A549 treated with Mapracorat at 1 μM for 4 hours (cell line): ENCODE measurements around the gene CCZ1B. TPM values are rescaled to one million over a fixed set of nuclear protein-coding genes. Genes with fewer than 3 reads are reported as not detected.

Experiments used
- total RNA-seq: library from RNA; stranded (reverse); fragments of 200-300 nt; extraction: Qiagen RNA extraction; gene quantifications from 5 replicates; pipeline ENCODE4 v1.2.3, GENCODE V29; 2022

CCZ1B gene
- total RNA-seq: 24.4 to 35.3 TPM (median 29.4 TPM) in 5 replicates

DNA sequence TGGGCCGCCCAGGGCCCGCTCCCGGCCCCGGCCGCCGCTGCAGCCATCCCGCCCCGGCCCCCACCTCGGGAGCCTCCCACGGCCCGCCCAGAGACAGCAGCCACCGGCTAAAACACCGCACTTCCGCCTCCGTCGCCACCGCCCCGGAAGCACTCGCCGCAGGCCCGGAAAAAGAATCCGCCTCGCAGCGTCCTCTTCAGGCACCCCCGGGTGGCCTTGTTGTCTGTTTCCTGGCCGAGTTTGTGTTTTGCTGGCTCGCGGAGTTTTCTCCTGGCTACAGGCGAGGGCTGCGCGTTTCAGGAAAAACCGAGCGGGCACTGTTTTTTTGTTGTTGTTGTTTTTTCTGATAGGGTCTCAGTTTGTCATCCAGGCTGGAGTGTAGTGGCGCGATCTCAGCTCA is at the start of gene CCZ1B:
CCZ1B (minus strand) TSS at position 125 of the 400 bp plus-strand sequence; CDS start at position 47, 78 bp downstream.

DNA sequence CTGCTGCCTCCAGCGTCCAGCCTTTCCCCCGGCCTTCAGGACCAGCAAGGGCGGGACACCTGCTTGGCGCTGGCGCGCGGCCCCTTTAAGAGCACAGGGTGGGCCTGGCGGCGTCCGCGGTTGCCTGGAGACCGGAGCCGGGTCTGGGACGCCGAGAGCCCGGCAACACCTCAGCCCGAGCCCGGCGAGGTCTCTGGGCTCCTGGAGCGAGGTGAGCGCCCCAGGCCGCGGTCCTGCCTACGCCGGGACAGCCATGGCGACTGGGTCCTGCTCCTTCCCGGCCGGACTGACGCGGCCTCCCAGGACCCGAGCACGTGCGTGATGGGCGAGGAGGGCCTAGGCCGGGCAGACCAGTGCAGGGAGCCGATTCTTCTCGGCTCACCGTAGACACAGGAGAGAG is 72.1 kb downstream of the CCZ1B start, which contains the start of gene RSPH10B2:
RSPH10B2 (plus strand) TSS at position 140 of the 400 bp plus-strand sequence. CDS start 3,575 bp downstream, outside the sequence.

Other genes with a start within 250 kb of the CCZ1B start
- 46.6 to 50.5 TPM (median 49.5 TPM) in 5 replicates for gene ZDHHC4, start 248.8 kb downstream of the CCZ1B start, total RNA-seq
- 21.0 to 25.9 TPM (median 24.2 TPM) in 5 replicates for gene INTS15, start 236.3 kb downstream of the CCZ1B start, total RNA-seq
- 2.0 to 3.2 TPM (median 2.5 TPM) in 5 replicates for gene ZNF853, start 210.7 kb downstream of the CCZ1B start, total RNA-seq
- 7.8 to 14.7 TPM (median 13.6 TPM) in 5 replicates for gene ZNF316, start 189.0 kb downstream of the CCZ1B start, total RNA-seq
- 9.4 to 11.4 TPM (median 10.1 TPM) in 5 replicates for gene ZNF12, start 119.3 kb downstream of the CCZ1B start, total RNA-seq
- 0.17 TPM in 1 of 5 replicates, not detected in the others for gene RSPH10B2, start 72.2 kb downstream of the CCZ1B start, total RNA-seq